SK-N-SH treated with all-trans-retinoic acid at 6 μM for 48 hours (cell line): Measurements from ENCODE around the gene NRXN3.

ENCODE experiments used
- ARNTL ChIP-seq: fragments of 450-650 bp; formaldehyde crosslinking; IDR thresholded peaks from 2 replicates; pipeline ENCODE4 v1.5.0; 2020; ENCODE audit warnings: low read depth, mild to moderate bottlenecking, moderate library complexity, borderline replicate concordance
- SNAI2 ChIP-seq: fragments of 250-450 bp; sonication (Bioruptor Pico); IDR thresholded peaks from 2 replicates; pipeline ENCODE4 v1.5.0; 2020; ENCODE audit warnings: mild to moderate bottlenecking, moderate library complexity
- ZFP3 ChIP-seq: fragments of 250-450 bp; sonication (Bioruptor Pico); IDR thresholded peaks from 2 replicates; pipeline ENCODE4 v1.5.0; 2020; ENCODE audit warnings: mild to moderate bottlenecking, moderate library complexity
- TF ChIP-seq, protein P1 (sequence below): fragments of 250-450 bp; sonication (Bioruptor Pico); IDR thresholded peaks from 2 replicates; pipeline ENCODE4 v1.8.0; 2020; ENCODE audit warnings: mild to moderate bottlenecking, moderate library complexity, borderline replicate concordance

DNA sequence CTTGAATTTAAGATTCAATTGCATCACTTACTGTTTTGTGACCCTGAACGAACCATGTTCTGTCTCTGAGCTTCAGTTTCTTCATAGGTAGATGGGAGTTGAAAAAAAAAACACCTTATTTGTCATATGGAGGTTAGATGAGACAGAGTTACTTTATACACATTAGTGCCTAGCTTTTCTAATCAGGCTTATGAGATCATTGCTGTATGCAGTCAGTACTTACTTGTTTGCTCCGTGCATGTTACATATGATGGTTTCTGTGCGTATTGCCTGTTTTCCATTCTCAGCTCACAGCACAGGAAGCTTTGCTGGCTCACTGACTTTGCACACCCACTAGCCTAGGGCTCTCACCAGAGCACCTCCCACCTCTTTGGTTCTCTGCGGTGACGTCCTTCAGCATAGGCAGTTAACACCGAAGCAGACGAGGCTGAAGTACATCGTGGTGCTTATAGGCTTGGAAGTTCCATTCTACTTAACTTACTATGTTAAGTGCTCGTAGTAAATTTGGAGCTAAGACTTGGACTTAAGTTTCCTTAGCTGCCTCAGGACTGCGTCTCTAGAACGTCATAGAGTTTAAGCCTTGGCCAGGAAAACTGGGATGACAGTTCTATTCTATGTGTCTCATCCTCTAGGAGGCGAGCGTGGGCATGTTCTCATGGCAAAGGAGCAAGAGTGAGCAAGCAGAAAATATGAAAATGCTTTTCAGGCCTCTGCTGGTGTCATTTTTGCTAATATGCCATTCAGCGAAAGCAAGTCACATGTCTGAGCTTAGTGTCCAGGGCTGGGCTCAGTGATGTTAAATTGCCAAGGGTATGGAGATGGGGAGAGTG is 57.3 kb downstream of the NRXN3 start:
- no peak for TF ChIP-seq ZFP3 (CRISPR knock-in tag)
- TF ChIP-seq SNAI2: no peak
- TF ChIP-seq, protein P1, sequence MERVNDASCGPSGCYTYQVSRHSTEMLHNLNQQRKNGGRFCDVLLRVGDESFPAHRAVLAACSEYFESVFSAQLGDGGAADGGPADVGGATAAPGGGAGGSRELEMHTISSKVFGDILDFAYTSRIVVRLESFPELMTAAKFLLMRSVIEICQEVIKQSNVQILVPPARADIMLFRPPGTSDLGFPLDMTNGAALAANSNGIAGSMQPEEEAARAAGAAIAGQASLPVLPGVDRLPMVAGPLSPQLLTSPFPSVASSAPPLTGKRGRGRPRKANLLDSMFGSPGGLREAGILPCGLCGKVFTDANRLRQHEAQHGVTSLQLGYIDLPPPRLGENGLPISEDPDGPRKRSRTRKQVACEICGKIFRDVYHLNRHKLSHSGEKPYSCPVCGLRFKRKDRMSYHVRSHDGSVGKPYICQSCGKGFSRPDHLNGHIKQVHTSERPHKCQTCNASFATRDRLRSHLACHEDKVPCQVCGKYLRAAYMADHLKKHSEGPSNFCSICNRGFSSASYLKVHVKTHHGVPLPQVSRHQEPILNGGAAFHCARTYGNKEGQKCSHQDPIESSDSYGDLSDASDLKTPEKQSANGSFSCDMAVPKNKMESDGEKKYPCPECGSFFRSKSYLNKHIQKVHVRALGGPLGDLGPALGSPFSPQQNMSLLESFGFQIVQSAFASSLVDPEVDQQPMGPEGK (CRISPR knock-in tag): no peak
- TF ChIP-seq ARNTL (CRISPR knock-in tag): no peak
